NOMO-1 treated with dmso at 0.1 percent for 144 hours (cell line): ENCODE data around the gene ABCB8.

Experiments used
- DNase-seq: peaks from one replicate; lab custom pipeline; 2025; ENCODE audit not compliant: unreplicated experiment; lab: John Stamatoyannopoulos, UW

ABCB8 gene

GRCh38 chr7:151056666-151057505 is 28.6 kb downstream of the ABCB8 start:
- DNase-seq, result no peak

GRCh38 chr7:151057506-151057988 is 29.3 kb downstream of the ABCB8 start, which contains the start of gene CDK5:
Gene CDK5 (minus strand): TSS chr7:151057897. CDS start chr7:151057848, 49 bp downstream.
- DNase-seq, result no peak

DNA sequence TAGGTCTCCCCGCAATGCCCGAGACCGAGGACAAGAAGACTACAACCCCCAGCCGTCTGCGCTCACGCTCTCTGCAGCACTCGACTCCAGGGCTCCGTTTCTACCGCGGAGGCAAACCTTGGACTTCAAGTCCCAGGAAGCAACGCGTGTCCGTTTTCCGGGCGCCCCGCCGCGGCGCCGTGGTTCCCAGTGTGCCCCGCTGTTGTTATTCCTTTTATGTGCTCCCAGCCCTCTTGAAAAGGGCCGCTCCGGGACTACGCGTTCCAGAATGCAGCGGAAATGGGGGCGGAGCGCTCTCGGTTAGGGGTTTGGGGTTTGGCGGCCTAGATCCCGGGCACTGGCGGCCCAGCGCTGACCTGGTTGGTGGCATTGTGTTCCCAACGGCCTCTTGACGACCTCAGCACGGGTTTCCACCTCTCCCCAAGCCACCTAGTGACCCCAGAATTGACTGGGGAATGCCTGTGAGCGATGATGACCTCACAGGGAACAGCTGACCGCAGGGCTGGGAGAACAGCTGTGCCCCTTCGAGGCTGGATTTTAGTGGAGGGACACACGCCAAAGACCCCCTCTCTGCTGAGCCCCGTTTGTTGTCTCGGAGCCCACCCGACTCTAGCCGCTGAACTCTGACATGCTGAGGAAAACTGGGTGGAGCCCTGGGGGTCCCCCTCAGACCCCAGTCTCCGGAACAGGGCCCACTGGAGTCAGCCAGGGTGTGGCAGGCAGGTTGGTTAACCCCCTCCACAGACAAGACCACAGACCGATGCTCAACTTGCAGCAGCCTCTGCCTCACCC is 29.9 kb downstream of the ABCB8 start:
- DNase-seq, result peak; percentile 92

GRCh38 chr7:151058781-151059366 is 30.6 kb downstream of the ABCB8 start:
- DNase-seq, result no peak

DNA sequence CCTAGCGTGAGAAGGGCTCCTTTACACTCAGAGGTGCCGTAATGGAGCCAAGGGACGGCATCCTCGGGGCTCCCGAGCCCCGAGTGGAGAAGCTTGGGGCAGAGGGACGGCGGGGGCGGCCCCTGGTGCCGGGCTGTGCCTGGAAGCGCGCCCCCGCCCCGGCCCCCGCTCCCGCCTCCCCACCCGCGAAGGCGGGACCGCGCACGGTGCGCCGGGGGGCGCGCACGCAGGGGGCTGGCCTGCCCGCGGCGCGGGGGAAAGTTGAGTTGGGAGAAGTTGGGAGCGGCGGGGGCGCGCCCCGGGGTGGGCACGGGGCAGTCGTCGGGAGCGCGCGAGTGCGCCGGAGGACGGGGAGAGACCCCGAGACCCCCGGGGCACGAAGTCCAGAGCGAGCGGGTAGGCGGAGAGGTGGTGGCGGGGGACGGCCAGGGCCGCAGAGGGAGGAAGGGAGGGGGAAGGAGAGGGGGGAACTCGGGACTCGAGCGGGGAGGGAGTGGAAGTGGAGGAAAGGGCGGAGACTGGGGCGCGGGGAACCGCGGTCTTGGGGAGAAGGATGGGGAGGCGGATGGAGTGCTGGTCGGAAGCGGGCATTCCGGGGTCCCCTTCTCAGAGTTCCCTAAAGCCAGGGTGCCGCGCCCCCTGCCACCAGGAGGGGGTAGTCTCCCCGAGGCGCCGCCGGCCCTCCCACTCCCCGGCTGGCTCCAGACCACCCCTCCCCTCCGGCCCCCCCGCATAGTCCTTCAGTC is 31.3 kb downstream of the ABCB8 start, which contains the start of gene SLC4A2:
TSS of gene SLC4A2 (plus strand) at position 223 of the 746 bp plus-strand sequence. CDS start 2,399 bp downstream, outside the sequence.
- no peak for DNase-seq

GRCh38 chr7:151060113-151060415 is 31.8 kb downstream of the ABCB8 start:
- DNase-seq, result no peak

DNA sequence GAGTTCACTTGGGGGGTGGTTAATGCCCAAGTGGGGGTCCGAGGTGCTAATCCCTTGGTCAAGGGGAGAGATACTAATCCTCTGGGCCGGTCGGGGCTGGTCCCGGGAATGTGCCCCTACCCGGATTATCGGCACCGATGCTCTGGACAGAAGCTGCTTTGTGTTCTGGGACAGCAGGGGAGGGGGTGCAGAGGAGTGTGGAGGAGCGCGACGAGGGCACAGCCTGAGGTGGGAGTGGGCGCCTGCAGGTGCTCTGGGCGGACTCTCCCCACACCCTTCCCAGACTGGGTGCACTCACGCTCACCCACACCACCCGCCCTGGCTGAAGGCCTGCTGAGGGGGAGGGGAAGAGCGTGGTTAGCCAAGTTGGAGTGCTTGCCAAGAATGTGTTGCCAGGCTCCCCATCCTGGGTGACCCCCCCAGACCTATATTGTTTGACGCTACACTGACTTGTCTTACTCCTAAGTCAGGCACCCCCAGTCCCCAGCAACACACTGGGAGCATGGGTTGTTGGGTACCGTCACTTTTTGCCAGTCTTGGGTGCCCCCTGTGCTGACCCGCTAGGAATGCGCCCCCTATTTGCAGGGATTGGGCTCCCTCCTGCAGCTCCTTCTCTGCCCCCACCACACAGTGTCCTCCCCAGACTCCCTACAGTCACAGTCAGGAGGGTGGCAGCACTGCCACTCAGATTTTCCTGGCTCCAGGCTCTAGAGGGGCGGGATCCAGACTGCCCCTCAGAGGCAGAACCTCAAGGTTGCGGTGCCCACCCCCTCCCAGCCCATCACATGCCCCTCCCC is 32.4 kb downstream of the ABCB8 start:
- DNase-seq, result no peak

GRCh38 chr7:151061213-151062110 is 33.2 kb downstream of the ABCB8 start:
- DNase-seq, result no peak

DNA sequence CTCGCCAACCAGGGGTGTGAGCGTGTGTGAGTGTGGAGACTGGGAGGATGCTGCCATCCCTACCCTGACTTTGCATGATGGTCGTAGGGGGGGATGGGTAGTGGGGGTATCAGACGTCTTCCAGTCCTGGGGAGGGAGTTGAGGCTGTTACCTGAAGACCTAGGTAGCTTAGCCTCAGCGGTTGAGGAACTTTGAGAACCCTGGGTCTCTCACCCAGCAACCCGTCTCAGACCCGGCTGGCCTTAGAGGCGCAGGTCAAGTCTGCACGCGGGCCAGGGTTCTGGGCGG is 33.8 kb downstream of the ABCB8 start:
- no peak for DNase-seq

DNA sequence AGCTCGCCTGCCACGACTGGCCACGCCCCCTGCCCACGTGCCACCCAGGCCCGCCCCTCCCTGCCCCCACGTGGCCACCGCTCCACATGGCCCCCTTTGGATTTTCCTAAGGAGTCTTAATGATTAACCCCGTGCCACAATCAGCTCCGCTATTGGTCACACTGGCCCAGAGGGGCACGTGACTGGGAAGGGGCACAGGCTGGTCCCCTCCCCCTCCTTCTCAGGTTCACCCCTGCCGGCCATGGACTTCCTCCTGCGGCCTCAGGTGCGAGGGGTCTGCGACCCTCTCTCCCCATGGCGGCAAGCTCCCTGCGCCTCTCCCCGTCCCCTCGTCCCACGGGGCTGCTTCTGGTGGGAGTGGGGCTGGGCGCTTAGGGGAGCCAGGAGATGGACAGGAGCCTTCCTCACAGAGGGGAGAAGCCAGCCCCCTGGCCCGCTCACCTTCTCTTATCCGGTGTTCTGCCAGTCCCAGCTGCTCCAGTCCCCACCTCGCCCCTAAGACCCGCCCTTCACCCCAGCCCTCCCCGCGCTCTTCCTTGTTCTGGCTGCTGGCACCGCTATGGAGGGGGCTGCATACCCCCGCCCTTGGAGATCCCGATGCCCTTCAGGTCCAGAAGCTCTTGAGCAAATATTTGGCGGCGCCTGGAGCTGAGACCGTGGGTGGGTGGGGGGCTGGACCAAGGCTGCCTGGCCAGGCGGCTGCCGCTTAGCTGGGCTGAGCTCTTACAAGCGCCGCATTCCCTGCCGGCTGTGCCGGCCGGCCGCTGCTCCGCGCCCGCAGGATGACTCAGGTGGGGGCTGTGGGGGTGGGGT is 34.4 kb downstream of the ABCB8 start:
- no peak for DNase-seq

GRCh38 chr7:151063212-151063561 is 34.9 kb downstream of the ABCB8 start:
- no peak for DNase-seq

DNA sequence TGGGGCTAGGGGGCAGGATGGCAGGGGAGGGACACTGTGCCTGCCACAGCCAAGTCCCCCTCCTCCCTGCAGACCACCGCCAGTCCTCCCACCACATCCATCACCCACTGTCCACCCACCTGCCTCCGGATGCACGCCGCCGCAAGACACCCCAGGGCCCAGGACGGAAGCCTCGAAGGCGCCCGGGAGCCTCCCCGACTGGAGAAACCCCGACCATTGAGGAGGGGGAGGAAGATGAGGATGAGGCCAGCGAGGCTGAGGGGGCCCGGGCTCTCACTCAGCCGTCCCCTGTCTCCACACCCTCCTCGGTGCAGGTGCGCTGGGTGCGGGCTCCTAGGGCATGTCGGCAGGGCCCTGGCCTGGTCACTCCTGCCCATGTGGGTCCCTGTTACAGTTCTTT is 36.2 kb downstream of the ABCB8 start:
- no peak for DNase-seq

- DNase-seq, result no peak
Observed at GRCh38 chr7:151064993-151065392, 36.7 kb downstream of the ABCB8 start.

DNA sequence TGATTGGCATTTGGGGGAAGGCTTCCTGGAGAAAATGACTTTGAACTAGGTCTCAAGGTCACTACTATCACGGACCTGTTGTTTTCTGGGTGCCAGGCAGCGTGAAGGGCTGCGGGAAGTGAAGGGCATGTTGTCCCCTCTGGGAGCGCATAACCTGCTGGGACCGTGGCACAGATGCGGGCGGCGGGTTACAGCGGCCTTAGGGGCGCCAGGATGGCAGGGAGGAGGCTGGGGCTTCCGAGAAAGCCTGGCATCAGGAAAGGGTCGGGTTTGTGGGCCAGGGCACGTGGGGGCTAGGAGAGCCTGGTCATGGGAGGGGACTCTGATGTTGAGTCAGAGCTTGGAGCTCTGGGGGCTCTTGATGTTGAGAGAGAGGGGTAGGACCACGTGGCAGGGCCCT is 37.3 kb downstream of the ABCB8 start:
- no peak for DNase-seq

- DNase-seq, result no peak
Observed at GRCh38 chr7:151066273-151066974, 38.2 kb downstream of the ABCB8 start.

DNA sequence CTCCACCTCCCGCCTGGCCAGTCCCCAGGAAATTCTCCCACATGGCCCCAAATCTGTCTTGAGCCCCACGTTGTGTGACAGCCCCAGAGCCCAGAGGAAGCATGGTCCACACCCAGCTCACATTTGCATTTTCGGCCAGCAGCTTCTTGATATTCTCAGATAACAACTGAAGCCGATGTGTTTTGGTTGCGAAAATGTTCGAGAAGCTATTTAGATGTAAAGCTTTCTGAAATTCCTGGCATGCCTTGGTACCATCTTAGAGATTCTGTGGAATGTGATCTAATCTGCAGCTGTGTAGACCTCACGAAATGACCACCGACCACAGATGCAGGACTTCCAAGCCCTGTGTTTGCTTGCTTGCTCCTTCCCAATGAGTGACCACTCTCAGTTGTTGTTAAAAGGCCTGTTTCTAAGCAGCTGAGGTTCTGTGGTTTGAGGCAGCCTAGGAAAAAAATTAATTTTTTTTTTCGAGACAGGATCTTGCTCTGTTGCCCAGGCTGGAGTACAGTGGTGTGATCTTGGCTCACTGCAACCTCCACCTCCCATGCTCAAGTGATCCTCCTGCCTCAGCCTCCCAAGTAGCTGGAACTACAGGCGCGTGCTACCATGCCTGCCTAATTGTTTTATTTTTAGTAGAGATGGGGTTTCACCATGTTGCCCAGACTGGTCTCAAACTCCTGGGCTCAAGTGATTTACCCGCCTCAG is 40.0 kb downstream of the ABCB8 start:
- DNase-seq, result no peak

GRCh38 chr7:151069841-151070573 is 41.8 kb downstream of the ABCB8 start:
- DNase-seq, result no peak
